ENCODE results near the gene CCDC60.

The CCDC60 gene

GRCh38 chr12:119448611-119449131 lies 114.1 kb downstream of the CCDC60 start:
- DNase-seq: no peak

DNA sequence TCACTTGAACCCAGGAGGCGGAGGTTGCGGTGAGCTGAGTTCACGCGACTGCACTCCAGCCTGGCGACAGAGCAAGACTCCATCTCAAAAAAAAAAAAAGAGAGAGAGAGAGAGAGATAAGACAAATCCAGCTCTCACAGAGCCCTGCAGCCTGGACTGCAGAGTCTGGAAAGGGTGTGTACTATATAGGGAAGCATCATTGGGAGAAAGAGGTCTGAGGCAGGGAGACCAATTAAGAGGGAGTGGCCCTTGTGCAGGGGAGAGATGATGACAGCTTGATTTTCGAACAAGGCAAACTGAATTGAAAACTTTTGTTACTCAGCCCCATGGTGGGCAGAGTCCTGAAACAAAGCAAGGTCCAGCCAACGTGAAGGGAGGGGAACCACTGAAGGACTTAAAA lies 116.2 kb downstream of the CCDC60 start:
- no peak for DNase-seq

- DNase-seq: no peak
Measured at GRCh38 chr12:119456824-119457223, 122.3 kb downstream of the CCDC60 start.

DNA sequence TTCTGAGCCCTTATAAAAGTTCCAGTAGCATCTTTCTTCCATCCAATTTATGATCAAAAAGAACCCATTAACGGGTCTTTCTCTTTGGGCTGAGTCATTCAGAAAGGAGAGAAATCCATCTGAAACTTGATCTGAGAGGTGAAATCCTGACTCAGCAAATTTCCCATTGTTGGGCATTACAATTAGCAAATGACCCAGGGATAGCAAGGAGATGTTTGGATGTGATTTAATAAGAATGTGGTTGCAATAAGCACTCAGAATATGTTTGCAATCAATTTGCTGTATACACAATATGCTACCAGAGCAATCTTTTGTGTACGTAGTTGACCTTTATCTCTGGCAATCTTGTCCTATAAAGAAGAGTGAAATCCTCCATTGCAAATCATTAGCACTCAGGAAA lies 122.7 kb downstream of the CCDC60 start:
- no peak for DNase-seq

GRCh38 chr12:119459481-119459880 lies 125.0 kb downstream of the CCDC60 start:
- DNase-seq: no peak

DNA sequence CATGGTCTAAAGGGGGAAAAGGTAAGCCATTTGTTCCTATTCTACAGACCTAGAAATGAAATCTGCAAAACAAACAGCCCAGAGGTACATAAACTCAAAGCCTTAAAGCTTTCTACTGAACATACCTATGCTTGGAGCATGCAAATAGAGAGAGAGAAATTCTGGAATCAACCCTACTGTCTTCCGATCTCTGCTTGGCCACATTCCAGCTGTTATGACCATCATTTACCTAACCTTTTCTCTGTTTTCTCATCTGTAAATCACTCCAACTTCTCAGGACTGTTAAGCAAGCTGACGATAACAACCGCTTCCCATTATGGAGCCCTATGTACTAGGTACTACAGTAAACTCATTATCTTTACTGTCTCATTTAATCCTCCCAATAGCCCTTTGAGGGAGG lies 126.3 kb downstream of the CCDC60 start:
- no peak for DNase-seq

DNA sequence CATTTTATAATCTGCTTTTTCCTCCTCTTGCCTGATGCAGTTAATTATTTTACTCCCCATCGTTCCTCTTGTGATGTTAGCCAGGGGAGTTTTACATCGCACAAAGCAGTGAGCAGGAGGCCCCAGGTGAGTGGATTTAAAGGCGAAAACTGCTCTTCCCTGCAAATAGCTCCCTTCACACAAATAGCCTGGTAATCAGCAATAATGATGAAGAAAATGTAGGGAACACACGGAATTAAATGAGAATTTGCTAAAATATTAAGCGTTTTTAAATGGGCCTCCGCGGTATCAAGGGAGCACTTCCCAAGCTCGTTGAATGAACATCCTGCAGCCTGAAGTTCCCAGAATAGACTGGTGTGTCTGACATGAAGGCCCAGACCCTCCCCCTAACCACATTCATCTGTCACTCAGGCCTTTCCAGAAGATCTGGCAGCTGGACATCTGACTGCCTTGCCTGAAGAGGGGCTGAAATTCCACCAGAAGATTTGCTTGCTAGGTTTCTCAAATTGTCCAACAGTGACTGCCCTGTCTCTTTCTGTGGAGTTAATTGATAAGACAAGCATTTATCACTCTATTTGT lies 127.2 kb downstream of the CCDC60 start:
- DNase-seq: no peak

DNA sequence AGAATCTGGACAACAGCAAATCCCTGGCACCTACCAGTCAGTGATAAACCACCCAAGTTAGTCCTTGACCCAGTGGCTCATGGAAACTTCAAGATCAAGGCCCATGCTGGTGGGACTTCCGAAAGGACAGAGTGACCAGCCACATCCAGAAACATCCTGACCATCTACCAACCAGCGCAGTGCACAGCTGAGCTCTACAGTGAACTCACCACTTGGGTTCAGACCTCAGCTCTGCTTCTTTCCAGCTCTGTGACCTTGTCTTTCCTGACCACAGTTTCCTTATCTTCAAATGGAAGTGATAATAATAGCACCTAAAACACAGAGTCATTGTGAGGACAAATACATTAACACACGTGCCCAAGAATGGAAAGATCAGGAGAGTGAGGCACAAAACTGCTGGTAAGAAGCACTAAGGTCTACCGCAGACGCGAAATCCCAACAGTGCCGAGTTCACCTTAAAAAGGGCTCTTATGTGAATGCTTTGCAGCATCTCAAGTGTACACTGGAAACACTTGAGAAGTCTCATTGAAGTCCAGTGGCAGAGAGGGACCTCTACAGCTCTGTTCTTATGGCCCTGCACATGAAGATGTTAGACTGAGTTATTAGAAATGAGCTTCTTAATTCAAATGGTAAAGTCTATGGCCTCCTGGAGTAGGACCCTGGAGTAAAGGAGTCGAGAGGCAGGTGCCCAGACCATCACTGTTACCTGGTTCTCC lies 128.8 kb downstream of the CCDC60 start:
- DNase-seq: no peak

GRCh38 chr12:119468296-119468695 lies 133.8 kb downstream of the CCDC60 start:
- no peak for DNase-seq

GRCh38 chr12:119475650-119476049 lies 141.1 kb downstream of the CCDC60 start:
- DNase-seq: no peak

DNA sequence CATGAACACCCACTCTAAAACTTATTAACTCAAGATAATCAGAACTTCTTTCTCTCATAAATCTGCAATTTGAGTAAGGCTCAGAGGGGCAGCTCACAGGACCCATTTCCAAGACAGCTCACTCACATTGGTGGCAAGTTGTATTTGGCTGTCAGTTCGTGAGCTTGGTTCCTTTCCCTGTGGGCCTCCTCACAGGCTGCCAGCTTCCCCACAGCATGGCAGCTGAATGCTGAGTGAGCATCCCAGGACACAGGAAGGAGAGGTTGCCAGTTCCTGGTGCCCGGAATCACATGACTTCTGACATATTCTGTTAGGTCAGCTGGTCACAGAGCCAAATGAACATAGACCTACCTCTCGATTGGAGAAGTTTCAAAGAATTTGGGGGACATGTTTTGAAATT lies 142.4 kb downstream of the CCDC60 start:
- no peak for DNase-seq

DNA sequence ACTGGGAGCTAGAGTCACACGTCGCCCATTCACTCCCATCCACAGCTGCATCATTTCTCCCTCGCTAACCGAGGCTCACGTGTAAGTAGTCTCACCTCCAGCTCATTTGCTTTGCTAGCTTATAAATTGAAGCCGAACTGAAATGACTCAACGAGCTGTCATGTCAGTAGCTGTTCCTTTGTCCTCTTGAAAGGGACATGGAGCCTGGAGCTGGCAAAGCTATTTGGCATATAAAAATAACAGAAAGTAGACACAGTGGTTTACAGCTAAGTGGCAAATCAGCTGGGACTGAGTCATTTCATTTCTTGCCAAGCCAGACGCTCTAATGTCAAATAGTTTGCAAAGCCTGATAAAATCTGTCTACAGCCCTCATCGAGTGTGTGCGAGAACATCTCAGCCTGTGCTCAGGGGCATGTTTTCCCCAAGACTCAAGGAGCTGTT lies 144.6 kb downstream of the CCDC60 start:
- DNase-seq: no peak

- DNase-seq: no peak
Measured at GRCh38 chr12:119480551-119480950, 146.0 kb downstream of the CCDC60 start.

DNA sequence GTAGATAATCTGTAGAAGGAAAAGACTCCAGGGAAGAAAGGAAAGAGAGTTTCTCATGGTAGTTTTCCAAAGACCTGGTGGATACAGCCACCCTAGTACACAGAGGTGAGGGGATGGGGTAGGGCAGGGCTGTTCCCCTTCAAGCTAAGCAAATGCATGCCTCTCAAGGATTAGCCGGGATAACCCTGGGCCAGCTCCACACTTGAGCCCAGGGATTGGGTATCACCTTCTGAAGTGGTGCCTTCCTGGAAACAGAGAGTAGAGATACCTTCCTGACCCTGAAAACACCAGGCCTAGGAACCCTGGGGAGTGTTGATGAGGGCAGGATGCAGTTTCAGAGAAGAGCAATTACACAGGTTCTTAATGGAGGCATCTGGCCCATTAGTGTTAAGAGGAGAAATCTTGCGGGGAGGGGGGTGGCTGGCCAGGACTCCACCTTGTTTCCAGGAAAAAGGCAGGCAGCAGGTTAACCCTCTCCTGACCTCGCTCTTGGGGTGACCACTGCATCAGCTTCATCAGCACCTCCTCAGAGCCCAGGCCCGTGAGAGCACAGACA lies 152.1 kb downstream of the CCDC60 start:
- no peak for DNase-seq

DNA sequence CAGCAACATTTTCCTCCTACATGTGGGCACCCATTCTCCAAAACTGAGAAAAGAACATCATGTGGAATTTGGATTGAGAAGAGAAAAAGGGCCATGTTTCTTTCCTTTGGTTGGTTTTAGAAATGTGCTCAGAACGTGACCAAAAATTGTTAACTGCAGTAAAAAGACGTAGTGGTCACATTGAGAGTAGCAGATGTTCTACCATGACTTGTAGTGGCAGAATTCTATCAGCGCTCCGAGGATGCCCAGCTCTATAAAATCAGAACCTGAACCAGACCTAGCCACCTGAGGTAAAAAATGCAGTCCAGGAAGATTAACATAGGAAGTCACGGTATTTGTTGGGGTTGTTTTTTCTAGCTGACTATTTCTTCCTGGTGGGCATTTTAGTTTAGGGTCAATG lies 157.3 kb downstream of the CCDC60 start:
- DNase-seq: no peak

DNA sequence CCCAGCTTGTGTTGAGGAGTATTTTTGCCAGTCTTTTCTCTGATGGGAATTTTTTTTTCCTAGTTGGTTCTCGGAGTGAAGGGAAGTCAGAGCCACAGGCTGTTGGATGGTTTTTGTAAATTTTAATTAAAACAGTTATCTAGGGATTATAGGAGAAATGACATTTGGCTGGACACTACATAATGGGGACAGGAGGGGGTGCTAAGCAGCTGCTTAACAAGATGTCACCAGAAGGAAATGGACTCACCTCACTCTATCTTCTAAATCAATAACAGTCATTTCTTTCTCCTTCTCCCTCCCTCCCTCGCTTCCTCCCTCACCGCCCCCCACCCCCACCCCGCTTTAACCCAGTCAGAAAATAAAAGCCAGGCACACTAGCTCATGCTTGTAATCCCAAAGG lies 165.7 kb downstream of the CCDC60 start:
- DNase-seq: no peak

GRCh38 chr12:119501052-119501451 lies 166.5 kb downstream of the CCDC60 start:
- no peak for DNase-seq

GRCh38 chr12:119505001-119505400 lies 170.5 kb downstream of the CCDC60 start:
- DNase-seq: no peak

GRCh38 chr12:119512772-119513497 lies 178.4 kb downstream of the CCDC60 start:
- no peak for DNase-seq

DNA sequence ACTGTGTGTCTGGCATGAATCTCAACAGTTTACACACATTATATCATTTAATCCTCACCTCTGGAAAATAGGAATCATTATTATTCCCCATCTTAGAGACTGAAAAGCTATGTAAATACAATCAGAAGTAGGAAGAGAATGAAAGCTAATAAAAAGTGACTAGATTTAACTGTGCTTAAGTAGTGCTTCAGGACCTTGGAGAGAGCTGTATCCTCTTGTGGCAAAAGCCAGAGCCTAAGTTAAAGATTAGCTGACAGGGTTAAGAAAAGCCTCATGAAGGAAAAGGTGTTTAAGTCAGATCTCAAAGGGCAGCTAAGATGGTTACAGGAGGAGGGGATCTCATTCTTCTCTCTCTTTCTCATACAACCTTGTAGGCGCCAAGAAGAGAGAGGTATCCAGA lies 193.7 kb downstream of the CCDC60 start:
- DNase-seq: no peak

DNA sequence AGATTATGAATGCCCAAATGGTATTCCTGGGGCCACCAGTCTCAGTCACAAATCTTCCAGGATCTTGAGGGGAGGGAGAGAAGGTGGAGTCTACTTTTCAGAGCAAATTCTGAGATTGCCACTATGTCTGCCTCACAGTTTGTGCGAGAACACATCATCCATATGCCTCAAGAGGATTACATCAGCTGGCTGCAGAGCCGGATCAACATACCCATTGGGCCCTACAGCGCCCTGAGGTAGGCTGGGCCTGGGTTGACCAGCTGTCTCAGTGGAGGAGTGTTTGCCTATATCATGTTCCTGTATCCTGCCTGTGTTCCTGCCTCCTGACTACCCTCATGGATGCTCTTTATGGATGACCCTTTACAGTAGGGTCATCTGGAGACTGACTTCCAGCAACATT lies 205.9 kb downstream of the CCDC60 start:
- no peak for DNase-seq

DNA sequence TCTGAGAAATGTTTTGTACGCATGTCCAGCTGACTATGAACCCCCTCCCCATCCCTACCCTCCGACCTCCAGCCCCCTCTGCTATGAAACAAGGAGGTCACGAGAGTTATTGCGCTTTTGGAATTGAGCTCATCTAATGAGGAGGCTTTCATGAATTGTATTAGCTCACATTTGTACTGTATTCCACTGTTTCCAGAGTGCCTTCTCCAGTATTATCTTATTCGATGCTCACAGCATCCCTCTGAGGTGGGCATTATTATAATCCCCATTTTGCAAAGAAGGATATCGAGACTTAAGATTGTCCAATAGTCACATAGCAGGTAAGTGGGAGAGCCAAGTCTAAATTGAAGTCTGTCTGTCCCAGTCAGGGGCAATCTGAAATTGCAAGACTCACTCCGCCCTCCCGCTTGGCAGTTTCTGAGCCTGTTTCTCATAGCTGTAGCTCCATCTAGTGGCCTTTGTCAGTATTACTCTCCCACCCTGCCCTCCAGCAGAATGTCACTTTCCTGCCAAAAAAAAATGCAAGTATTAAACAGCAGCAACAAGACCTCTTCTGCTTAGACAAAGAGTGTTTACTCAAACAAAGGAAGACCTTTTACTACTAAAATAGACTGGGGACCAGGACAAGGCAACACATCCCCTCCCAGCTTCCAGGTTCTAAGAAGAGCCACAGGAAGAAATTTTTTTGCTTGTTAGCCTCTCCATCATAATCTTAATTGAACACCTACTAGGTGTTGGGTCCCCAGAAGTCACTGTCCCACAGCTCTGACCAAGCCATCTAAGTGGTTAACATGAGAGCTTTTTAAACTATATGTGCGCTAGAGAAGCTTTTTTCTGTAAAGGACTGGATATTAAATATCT lies 210.5 kb downstream of the CCDC60 start:
- peak; percentile 38 for DNase-seq

DNA sequence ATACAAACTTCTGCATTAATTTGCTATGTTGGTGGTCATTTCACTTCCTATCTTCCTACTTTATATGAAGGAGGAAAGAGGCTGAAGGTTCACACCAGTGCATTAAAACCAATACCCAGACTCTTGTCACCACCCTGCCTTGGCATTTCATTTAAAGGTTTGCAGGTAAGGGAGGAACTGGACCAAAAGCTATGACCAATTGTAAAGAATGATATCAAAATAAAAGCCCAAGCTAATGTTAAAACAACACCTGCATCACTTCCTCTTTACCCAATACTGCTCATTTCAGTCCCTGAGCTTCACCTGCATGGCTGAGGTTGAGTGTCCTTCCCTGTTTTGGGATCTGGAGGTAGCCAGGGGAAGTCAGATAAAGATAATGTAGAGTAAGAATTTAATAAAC lies 211.8 kb downstream of the CCDC60 start:
- DNase-seq: no peak

Measured in KG1 (cell line).